NOMO-1 treated with DMSO at 0.1 percent for 48 hours (cell line): ENCODE results near the gene GRM5.
"Not testable (repeated sequence)": the region's sequence is repeated elsewhere in the genome, so short reads cannot be mapped to it uniquely, and the experiment has no call there.

Source experiments
- DNase-seq: peaks from one replicate; lab custom pipeline; 2025; ENCODE audit not compliant: unreplicated experiment; lab: John Stamatoyannopoulos, UW

GRM5 gene

GRCh38 chr11:88975441-88975840 lies 90.3 kb downstream of the GRM5 start:
- not testable (repeated sequence) for DNase-seq

- no peak for DNase-seq
Observed at GRCh38 chr11:88972210-88972609, 93.6 kb downstream of the GRM5 start.

- DNase-seq, result not testable (repeated sequence)
Observed at GRCh38 chr11:88961621-88962020, 104.2 kb downstream of the GRM5 start.

DNA sequence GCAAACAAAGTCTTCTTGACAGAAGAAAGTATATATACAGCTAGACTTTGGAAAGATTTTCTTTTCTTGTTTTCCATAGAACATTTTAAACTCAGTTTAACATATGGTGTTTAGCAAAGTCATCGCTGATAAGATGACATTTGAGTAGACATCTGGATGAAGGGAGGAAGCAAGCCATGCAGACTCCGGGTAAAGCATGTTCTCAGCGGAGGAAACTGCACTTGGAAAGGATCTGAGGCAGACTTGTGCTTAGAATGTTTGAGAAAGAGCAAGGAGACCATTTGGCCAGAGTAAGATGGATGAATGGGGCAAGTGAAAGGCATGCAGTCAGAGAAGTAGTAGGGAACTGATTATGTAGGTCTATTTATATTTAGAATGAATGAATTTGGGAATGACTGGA lies 105.9 kb downstream of the GRM5 start:
- DNase-seq, result not testable (repeated sequence)

GRCh38 chr11:88950975-88951374 lies 114.8 kb downstream of the GRM5 start:
- no peak for DNase-seq

- DNase-seq, result not testable (repeated sequence)
Observed at GRCh38 chr11:88948908-88949307, 116.9 kb downstream of the GRM5 start.

DNA sequence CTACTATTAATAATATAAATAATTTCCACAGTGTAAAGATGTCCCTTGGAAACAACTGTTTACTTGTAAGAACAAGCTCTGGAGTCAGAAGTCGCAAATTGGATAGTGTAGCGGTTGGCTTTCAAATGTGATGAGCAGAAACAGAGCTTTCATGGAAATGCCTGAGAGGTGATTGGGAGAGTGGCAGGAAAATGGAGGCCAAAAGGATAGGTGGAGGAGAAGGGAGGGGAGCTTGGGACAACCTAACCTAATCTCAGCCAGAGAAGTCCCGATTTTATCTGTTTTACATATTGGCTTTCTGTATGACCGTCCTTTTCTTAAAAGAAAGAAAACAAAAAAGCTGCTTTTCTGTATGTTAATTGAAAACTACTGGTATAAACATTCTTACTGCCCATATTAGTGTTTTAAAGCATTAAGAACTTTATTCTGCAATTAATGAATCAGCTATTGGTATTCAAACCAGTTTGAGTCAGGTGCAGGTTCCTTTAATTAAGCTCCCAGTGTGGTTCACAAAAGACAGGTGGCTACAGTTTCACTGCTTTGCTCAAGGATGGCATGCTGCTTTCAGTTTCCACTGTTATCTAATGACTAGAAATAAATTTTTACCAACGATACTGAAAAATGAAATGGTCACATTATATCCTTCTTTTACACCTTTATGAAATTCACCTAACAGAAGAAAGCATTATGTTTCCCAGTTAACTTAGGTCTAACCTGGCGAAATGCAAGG lies 117.8 kb downstream of the GRM5 start:
- not testable (repeated sequence) for DNase-seq

GRCh38 chr11:88929665-88930064 lies 136.1 kb downstream of the GRM5 start:
- not testable (repeated sequence) for DNase-seq

DNA sequence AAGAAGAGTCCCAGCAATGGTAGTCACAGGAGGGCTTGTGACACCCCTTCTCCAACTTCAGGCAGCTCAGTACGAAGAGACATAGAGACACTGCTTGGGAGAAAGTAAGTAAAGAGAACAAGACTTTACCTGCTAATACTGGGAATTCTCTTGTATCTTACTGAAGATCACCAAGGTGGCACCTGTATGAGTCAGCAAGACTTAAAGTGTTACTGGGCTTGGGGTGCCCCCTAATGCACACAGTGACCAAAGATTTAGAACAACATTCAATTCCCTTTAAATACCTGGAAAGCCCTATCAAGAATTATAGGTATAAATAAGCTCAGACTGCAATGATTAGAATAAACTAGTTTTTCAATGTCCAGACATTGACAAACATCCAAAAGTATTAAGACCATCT lies 148.7 kb downstream of the GRM5 start:
- DNase-seq, result not testable (repeated sequence)

DNA sequence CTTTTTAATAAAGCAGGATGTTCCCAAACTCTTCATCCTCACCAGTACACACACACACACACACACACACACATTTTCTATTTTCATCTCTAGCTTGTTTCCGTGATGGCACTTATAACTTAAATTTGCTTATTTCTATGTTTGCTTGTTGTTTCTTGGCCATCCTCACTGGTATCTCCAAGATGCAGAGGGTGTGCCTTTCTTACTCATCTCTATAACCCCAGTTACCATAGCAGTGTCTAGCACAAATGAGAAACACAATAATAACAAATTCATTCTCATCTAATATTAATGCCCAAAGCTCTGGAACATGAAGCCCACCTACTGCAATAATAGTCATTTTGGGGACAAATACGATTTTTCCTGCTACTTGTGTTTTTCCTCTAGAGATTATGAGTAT lies 156.3 kb downstream of the GRM5 start:
- DNase-seq, result no peak

DNA sequence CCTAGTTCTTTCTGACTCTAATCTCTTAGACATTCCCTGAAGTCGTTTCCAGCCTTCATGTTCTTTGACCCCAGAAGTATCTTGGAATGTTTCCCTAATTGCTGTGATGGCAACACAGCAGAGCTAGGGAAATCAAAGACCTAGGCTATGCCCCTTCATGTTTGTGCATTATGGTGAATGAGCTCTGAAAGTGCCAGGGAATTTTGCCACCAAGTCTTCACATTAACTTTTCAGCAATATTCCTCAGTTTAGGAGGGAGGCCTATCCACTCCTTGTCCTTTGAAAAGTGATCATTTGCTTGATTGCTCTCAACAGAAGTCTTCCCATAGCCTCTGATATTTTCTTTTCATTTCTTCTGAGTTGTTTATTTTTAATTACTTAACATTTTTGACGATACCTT lies 164.3 kb downstream of the GRM5 start:
- not testable (repeated sequence) for DNase-seq

DNA sequence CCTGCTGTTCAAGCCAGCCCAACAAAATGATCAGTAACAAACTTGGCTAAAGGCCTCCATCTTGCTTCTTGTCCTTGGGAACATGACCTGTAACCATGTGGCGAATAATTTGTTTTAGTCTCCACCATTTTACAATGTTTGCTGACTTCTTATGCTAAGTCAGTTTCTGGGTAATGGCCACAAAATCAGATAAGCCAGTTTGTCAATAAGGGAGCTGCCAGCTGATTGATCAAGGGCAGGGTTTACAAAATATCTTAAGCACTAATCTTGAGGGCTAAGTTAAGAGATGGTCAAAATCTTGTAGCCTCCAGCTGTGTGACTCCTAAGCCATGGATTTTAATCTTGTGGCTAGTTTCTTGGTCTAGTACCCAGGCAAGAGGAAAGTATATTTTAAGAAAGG lies 176.9 kb downstream of the GRM5 start:
- DNase-seq, result not testable (repeated sequence)

GRCh38 chr11:88886796-88887195 lies 179.0 kb downstream of the GRM5 start:
- no peak for DNase-seq

- DNase-seq, result not testable (repeated sequence)
Observed at GRCh38 chr11:88882800-88883199, 183.0 kb downstream of the GRM5 start.

- no peak for DNase-seq
Observed at GRCh38 chr11:88861618-88862017, 204.2 kb downstream of the GRM5 start.

DNA sequence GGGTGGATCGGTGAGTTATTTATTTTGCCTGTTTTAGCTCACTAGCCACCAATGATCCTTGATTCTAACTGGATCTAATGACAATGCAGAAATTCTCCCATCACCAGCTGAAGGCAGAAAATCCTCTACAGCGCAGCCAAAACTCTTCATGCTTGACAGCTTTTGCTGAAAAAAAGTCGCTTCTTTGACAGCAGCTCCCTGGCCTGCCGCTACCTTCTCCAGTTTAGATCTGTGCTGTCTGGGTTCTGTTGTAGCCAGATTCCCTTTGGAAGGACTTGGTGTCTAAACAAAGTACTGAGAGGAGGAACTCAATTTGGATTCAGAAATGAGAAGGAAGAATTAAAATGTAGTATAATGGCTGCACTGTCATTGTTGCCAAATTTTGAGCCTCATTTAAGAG lies 205.4 kb downstream of the GRM5 start:
- not testable (repeated sequence) for DNase-seq

DNA sequence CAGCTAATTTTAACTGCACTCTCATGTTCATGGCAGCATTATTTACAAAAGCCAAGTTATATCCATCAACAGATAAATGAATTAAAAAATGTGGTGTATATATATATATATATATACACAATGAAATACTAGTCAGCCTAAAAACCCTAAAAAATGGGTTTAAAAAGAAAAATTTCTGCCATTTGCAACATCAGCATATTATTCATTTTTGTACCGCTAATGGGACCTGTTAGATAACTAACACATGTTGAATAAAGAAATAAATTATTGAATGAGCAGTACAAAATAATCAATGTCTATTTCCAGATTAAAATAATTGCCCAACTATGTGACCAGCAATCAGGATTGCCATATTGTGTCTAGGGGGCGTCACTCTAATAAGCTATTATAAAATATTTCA lies 211.8 kb downstream of the GRM5 start:
- not testable (repeated sequence) for DNase-seq

DNA sequence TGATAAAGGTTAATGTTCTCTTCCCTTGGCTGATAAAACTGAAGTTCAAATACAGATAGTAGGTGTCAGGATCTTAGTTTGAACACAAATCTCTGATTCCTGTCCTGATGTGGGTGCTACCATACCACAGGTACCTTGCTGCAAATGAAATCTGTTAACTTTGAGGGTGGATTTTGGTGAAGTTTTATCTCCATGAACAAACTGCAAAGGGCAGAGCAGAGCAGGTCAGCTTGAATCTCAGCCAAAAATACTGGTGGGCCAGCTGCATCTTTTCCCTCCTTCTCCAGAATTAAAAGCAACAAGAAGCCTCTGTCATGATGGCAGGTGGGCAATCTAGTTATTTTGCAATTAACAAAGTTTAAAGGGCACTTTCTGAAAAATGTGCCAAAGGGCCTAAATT lies 214.2 kb downstream of the GRM5 start:
- not testable (repeated sequence) for DNase-seq

DNA sequence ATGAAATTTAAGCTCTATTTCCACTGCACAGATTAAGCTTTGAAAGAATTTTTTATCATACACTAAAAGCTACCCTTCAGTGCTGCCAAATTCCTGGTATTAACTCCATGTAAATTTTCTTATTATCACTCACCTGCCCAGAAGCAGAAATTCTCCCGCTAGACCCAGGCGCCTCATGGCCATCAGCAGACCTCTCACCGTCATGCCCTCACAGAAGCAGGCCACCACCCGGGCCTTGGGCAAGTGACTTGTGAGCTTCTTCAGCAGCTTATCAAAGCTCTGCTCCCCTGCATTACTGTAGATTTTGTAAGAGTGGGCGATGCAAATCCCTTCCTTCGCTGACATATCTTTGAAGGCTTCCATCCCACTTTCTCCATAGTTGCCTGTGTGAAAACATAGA lies 216.0 kb downstream of the GRM5 start:
- DNase-seq, result not testable (repeated sequence)

DNA sequence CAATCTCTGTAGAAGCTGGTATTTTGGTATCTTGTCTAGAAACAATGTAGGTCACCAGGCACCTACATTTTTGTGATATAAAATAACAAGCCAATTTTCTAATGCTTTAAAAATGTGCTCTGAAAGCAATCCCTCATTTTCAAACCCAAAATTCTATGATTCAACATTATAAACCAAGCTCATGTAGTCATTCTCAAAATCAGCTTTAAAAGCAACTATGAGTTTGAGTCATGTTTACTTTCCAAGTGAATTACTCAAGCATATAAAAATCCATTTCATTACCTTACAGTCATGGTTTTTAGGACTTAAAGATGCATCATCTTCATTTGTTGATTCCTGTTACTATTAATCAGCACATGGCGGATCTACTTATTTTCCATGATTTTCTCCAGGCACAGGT lies 216.4 kb downstream of the GRM5 start:
- DNase-seq, result no peak

- DNase-seq, result not testable (repeated sequence)
Observed at GRCh38 chr11:88846266-88846665, 219.5 kb downstream of the GRM5 start.

GRCh38 chr11:88844941-88845340 lies 220.8 kb downstream of the GRM5 start:
- not testable (repeated sequence) for DNase-seq
